Body of pancreas (tissue), 4 donors: Measurements from ENCODE around the gene LOX. TPM values are rescaled to one million over a fixed set of nuclear protein-coding genes. Genes with fewer than 3 reads are reported as not detected.

Experiments used
- ATAC-seq: fragments of 150-250 bp; one replicate; pipeline ENCODE4 v1.9.1; 2016
- DNase-seq, 4 donors: peaks; one replicate each; pipeline ENCODE4 v3.0.0-alpha.2; 2019
- H3K27ac ChIP-seq, 4 donors: fragments of 200-600 bp; sonication (generic); 1 replicate in 3 of 4; 2 replicates in 1 of 4; pipeline versions ENCODE4 v1.5.1 to v1.6.1; 2016 to 2019; ENCODE audit warnings: mild to moderate bottlenecking in 1 of 4, mixed read lengths in 1 of 4, moderate library complexity in 1 of 4
- H3K27me3 ChIP-seq, 2 donors: fragments of 200-600 bp; sonication (generic); one replicate each; pipeline ENCODE4 v1.6.0; 2016; ENCODE audit warnings: mild to moderate bottlenecking in 1 of 2
- H3K36me3 ChIP-seq, 2 donors: fragments of 200-600 bp; sonication (generic); replicated peaks in 1 of 2; 2 replicates each; pipeline ENCODE4 v1.5.1; 2016; ENCODE audit warnings: low read depth in 2 of 2; ENCODE audit not compliant: insufficient read depth in 1 of 2
- H3K4me1 ChIP-seq: fragments of 200-600 bp; sonication (generic); one replicate; pipeline ENCODE4 v1.6.0; 2016
- H3K4me3 ChIP-seq, 2 donors: fragments of 200-600 bp; sonication (generic); 1 replicate in 1 of 2; 2 replicates in 1 of 2; pipeline ENCODE4 v1.5.1; 2016 to 2019
- H3K9me3 ChIP-seq, 3 donors: fragments of 200-600 bp; sonication (generic); 1 replicate in 2 of 3; 2 replicates in 1 of 3; pipeline ENCODE4 v1.5.1; 2016
- POLR2A ChIP-seq, 3 donors: fragments of 450-650 bp; IDR thresholded peaks; one replicate each; pipeline ENCODE4 v1.6.1; 2016; ENCODE audit warnings: antibody characterized with exemption in 3 of 3, mild to moderate bottlenecking in 2 of 3
- WGBS, 2 donors: methylation state at CpG; one replicate each; pipeline ENCODE4 v1.1.5; 2017; 5-methylcytosine and 5-hydroxymethylcytosine counted together
- intact Hi-C: fragments of 100-400 bp; cut with DNase I; formaldehyde crosslinking; loops from one replicate; pipeline ENCODE4 v1.15.1; 2023
- total RNA-seq, 2 donors: library from RNA; depleted of rRNA; stranded (reverse); fragments of >200 nt; gene quantifications; one replicate each; pipeline ENCODE4 v1.1.0, GENCODE V29; 2016
- TF ChIP-seq, protein P1 (sequence below), 7 experiments: fragments of 450-650 bp in 4 of 7; fragments of 200-600 bp in 3 of 7; sonication (generic) in 3 of 7; IDR thresholded peaks; one replicate each; pipeline ENCODE4 v1.5.1; 2016 to 2019; ENCODE audit warnings: antibody characterized with exemption in 7 of 7

The LOX gene
- total RNA-seq, 2 donors from 2014 or later: 6.6 to 14.0 TPM

DNA sequence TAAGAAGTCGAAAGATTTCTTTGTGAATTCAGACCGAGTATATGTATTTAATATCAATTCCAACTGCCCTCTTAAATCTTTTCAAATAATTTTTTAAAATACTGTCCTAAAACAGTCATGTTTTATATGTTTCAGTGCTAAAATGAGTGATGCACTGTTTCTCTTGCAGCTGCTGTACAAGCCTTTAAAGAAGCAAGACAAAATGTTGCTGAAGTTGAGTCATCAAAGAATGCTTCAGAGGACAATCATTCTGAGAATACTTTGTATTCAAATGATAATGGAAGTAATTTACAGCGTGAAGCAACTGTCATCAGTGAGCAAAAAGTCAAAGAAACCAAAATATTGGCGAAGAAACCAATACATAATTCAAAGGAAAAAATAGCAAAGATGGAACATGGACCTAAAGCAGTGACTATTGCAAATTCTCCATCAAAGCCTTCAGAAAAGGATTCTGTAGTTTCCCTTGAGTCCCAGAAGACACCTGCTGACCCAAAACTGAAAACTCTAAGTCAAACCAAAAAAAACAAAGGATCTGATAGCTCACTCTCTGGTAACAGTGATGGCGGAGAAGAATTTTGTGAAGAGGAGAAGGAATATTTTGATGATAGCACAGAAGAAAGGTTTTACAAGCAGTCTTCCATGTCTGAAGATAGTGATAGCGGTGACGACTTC is 58.0 kb downstream of the LOX start:
- Histone ChIP-seq H3K27ac (no peak overlapping the region), H3K27me3 (no peaks in the 10 kb centered on the region), H3K36me3 (peaks cover 0 to 2% of the 10 kb centered on the region in 2 donors), H3K4me3 (no peak overlapping the region), H3K9me3 (no peaks in the 10 kb centered on the region), H3K4me1 (no peaks in the 10 kb centered on the region)
- 91 to 93% methylated on average over 7 of the region's 7 CpGs for WGBS, 2 donors
- TF ChIP-seq POLR2A (IDR thresholded peaks at IDR 0.05): no peak
- TF ChIP-seq, protein P1, sequence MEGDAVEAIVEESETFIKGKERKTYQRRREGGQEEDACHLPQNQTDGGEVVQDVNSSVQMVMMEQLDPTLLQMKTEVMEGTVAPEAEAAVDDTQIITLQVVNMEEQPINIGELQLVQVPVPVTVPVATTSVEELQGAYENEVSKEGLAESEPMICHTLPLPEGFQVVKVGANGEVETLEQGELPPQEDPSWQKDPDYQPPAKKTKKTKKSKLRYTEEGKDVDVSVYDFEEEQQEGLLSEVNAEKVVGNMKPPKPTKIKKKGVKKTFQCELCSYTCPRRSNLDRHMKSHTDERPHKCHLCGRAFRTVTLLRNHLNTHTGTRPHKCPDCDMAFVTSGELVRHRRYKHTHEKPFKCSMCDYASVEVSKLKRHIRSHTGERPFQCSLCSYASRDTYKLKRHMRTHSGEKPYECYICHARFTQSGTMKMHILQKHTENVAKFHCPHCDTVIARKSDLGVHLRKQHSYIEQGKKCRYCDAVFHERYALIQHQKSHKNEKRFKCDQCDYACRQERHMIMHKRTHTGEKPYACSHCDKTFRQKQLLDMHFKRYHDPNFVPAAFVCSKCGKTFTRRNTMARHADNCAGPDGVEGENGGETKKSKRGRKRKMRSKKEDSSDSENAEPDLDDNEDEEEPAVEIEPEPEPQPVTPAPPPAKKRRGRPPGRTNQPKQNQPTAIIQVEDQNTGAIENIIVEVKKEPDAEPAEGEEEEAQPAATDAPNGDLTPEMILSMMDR (IDR thresholded peaks at IDR 0.05): no peak
- no peak for DNase-seq
- intact Hi-C loops: no loop called here
- no peak for ATAC-seq

DNA sequence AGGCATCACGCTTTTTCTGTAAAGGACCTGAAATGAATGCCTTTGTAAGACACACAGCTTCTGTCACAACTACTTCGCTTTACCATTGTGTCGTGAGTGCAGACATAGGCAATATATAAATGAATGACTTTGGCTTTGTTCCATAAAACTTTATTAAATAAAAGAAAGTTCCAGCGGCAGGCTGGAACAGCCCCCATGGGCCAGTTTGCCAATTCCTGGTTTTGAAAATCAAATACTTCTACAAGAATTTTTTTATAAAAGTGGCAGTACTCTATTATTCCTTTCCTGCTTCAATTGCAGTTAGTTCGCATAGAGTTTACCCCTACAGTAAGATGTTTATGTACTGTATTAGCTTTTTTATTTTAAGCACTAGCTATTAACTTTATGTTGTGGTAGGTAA is 62.6 kb downstream of the LOX start:
- TF ChIP-seq POLR2A (IDR thresholded peaks at IDR 0.05): no peak
- TF ChIP-seq, protein P1 (IDR thresholded peaks at IDR 0.05): no peak
- no peaks in the 10 kb centered on the region for H3K9me3 ChIP-seq
- intact Hi-C loops: no loop called here
- DNase-seq (no peak), ATAC-seq (no peak)
- WGBS, 2 donors: 86 to 92% methylated on average over 5 of the region's 5 CpGs
- H3K36me3 ChIP-seq: no peaks in the 10 kb centered on the region
- H3K4me3 ChIP-seq: no peak overlapping the region
- H3K27me3 ChIP-seq: no peaks in the 10 kb centered on the region
- no peak overlapping the region for H3K27ac ChIP-seq
- H3K4me1 ChIP-seq: no peaks in the 10 kb centered on the region

DNA sequence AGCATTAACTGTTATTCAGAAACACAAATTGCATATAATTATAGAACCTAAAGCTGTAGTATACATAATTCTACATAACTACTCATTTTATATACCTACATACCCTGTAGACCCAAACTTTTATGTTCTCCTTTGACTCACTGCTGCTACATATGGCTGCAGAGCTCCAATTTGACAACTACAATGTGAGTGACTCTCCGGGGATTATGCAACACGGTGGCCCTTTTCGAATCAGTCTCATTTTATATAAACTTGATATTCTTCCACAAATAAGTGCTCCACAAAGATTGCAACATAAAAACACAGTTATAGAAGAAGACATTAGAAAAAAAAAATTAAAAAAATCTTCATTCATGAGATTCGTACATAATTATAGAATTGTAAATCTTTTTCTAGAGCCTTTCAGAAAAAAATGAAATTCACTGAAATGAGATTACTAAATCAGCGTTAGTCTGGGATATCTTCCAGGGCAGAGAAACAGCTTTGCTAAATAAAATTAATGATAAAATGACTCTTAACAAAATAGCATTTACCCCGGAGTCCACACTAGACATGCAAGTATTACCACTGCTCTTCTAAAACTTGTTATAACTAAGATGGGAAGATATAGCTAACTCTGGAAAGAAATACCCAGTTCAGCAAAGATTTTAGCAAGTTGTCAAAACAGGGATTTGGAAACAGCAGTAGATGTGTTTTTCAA is 63.7 kb downstream of the LOX start:
- Histone ChIP-seq H3K4me3 (no peak overlapping the region), H3K27ac (no peak overlapping the region), H3K27me3 (no peaks in the 10 kb centered on the region), H3K4me1 (no peaks in the 10 kb centered on the region), H3K9me3 (no peaks in the 10 kb centered on the region), H3K36me3 (no peaks in the 10 kb centered on the region)
- ATAC-seq (no peak), DNase-seq (no peak)
- intact Hi-C loops: no loop called here
- 73% methylated on average over 6 of the region's 6 CpGs for WGBS, 2 donors
- TF ChIP-seq, protein P1 (IDR thresholded peaks at IDR 0.05): no peak
- no peak for TF ChIP-seq POLR2A (IDR thresholded peaks at IDR 0.05)

Other genes starting within 250 kb of the LOX start
- gene FTMT, start 226.4 kb downstream of the LOX start, total RNA-seq: not detected
- 10 to 100 TPM in 1 of 2 donors, 1 to 10 TPM in 1; 7.0 to 52.1 TPM for gene SRFBP1, start 116.3 kb downstream of the LOX start, total RNA-seq
- not detected for gene ZNF474, start 51.3 kb upstream of the LOX start, total RNA-seq
- gene SNCAIP, start 234.0 kb upstream of the LOX start, total RNA-seq: 1 to 10 TPM; 1.3 to 2.6 TPM